ENCODE data around the gene KCNK15.

KCNK15 gene

DNA sequence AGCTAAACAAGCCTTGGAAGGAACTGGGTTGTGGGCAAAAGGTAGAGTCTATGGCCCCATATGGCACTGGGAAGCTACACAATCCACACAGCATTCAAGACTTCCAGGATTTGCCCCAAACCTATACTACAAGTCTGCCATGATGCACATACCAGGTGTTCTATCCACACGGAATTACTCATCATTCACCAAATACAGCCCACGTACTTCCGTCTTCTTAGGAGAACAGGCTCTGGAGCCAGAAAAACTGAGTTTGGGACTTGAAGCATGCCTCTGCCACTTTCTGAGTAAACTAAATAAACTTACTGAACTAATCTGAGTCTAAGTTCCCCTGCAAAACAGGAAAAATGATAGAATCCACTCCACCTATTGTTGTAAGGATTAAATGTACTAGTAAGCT, 36.1 kb downstream of the KCNK15 start:
- in situ Hi-C loops (cut with MboI; ENCODE audit: low sequenced_read_pairs): no loop called here

DNA sequence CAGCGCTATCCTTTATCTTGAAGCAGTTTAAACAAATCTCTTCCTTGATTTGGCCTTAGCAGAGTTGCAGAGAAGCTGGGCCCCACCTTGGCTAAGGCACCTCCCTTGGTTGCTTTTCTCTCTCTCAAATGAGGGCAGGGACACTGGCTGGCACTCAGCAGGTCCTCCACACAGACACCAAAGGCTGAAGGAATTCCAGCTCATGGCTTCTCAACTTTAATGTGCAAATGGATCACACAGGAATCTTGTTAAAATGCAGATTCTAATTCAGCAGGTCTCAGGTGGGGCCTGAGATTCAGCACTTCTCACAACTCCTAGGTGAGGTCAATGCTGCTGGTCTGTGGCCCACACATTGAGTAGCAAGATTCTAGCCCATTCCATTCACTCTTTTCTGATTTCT, 39.0 kb downstream of the KCNK15 start:
- in situ Hi-C loops (cut with MboI; ENCODE audit: low sequenced_read_pairs): no loop called here

- in situ Hi-C loops (cut with MboI; ENCODE audit: low sequenced_read_pairs): no loop called here
Observed at GRCh38 chr20:44785768-44786167, 40.1 kb downstream of the KCNK15 start.

- in situ Hi-C loops (cut with MboI; ENCODE audit: low sequenced_read_pairs): no loop called here
Observed at GRCh38 chr20:44787299-44787698, 41.6 kb downstream of the KCNK15 start.

DNA sequence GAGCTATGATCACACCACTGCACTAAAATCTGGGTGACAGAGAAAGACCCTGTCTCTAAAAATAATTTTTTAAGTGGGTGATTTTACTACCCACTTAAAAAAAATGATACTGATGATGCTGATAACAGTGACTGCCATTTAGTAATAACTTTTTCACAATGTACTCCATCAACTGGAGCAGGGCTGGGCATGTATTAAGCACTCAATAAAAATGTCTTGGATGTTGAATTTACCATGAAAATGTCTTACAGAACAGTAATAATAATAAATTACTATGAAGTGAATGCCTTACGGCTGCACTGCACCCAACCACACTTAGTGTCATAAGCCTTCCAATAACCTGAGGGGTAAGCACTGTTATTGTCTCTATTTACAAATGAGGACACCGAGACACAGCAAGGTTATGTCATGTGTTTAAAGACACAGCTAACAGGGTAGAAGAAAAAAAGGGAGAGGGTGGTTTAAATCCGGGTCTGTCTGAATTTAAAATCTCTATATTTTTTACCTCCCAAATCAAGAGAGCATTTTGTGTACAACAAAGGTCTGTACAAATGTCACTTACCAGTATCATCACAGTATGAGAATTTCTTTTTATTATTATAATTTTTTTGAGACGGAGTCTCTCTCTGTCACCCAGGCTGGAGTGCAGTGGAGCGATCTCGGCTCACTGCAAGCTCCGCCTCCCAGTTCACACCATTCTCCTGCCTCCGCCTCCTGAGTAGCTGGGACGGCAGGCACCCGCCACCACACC, 43.2 kb downstream of the KCNK15 start:
- in situ Hi-C loops (cut with MboI; ENCODE audit: low sequenced_read_pairs): no loop called here

GRCh38 chr20:44790638-44791393, 45.2 kb downstream of the KCNK15 start:
- in situ Hi-C loops (cut with MboI; ENCODE audit: low sequenced_read_pairs): no loop called here

GRCh38 chr20:44792796-44793195, 47.1 kb downstream of the KCNK15 start:
- in situ Hi-C loops (cut with MboI; ENCODE audit: low sequenced_read_pairs): no loop called here

- in situ Hi-C loops (cut with MboI; ENCODE audit: low sequenced_read_pairs): no loop called here
Observed at GRCh38 chr20:44795836-44796235, 50.2 kb downstream of the KCNK15 start.

DNA sequence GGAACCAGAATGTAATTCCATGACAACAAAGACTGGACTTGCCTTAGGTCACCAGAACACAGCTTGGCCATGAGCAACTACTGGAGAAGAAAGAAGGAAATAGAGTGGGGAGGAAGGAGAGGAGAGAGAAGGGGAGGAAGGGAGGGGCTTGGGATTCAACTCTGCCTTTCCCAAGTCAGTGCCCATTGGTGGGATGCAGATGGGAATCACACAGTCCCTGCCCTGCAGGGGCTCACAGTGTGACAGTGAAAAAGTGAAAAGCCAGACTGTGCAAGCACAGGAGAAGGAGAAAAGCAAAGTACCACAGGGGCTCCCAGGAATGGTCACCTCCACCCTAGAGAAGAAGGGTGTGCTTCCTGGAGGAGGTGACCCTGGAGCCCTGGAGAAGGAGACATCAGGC, 50.6 kb downstream of the KCNK15 start:
- in situ Hi-C loops (cut with MboI; ENCODE audit: low sequenced_read_pairs): no loop called here

DNA sequence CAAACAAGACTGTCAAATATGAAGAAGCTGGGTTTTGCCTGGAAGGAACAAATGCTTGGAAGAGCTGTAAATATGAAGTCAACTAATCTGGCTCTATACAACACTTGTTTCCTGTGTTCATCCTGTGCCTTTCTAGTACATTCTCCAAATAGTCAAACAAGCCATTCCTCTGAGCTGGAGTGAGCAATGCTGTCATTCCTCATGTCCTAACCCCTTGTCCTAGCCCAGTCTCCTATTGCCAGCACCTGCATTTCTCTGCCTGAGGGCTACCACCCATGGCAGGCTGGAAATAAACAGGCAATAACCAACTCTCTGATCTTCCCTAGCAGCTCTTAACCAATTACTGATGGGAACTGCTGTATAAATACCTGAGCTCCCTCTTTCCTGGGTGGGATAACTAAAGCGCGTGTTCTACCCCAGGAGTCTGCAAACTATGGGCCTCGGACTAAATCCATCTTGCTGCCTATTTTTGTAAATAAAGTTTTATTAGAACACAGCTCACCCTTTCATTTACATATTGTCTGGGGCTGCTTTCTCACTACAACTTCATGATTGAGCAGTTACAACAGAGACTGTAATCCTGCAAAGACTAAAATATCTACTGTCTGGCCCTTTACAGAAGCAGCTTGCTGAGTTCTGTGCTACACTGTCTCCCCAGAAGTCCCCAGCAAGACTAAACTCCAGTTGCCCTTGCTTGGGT, 51.2 kb downstream of the KCNK15 start:
- in situ Hi-C loops (cut with MboI; ENCODE audit: low sequenced_read_pairs): no loop called here

DNA sequence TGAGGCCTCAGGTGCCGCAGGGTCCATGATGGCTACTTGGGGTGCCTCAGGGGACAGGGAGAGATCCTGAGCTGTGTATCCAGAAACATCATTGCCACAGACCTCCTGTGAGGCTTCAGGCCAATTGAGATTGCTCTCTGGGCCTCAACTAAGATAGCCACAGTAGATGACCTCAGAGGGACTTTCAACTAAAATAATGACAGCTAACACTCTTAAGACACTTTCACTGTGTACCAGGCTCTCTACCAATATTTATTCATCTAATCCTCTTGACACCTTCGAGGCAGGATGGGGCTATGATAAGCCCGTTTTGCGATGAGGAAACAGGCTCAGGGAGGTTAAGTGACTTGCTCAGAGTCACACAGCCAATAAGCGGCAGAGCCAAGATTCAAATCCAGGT, 54.0 kb downstream of the KCNK15 start:
- in situ Hi-C loops (cut with MboI; ENCODE audit: low sequenced_read_pairs): no loop called here

GRCh38 chr20:44800391-44801046, 54.9 kb downstream of the KCNK15 start:
- in situ Hi-C loops (cut with MboI; ENCODE audit: low sequenced_read_pairs): no loop called here
